DND-41 (cell line): ENCODE measurements around the gene FBXO41.

Source experiments
- ATAC-seq: fragments of 200-7000 bp; cut with Tn5 transposase; 3 replicates; pipeline ENCODE4 v1.9.1; 2021; ENCODE audit warnings: low read depth; ENCODE audit not compliant: insufficient read depth
- DNase-seq: peaks from one replicate; pipeline ENCODE4 v3.0.0-alpha.2; 2020
- H2AFZ ChIP-seq: 2 replicates; pipeline ENCODE4 v1.6.0; 2012; ENCODE audit warnings: low read depth, low read length
- H3K27ac ChIP-seq: 2 replicates; pipeline ENCODE4 v1.5.1; 2012; ENCODE audit warnings: low read length, inconsistent platforms
- H3K27me3 ChIP-seq: fragments of 200-600 bp; sonication (generic); 2 replicates; pipeline ENCODE4 v1.6.0; 2012; ENCODE audit warnings: low read length, mild to moderate bottlenecking, inconsistent platforms; ENCODE audit not compliant: insufficient read depth, poor library complexity
- H3K36me3 ChIP-seq: 2 replicates; pipeline ENCODE4 v1.5.1; 2012; ENCODE audit warnings: low read length, inconsistent platforms; ENCODE audit not compliant: insufficient read depth
- H3K4me1 ChIP-seq: 2 replicates; pipeline ENCODE4 v1.5.1; 2012; ENCODE audit warnings: mild to moderate bottlenecking, low read length; ENCODE audit not compliant: insufficient read depth
- H3K4me2 ChIP-seq: 2 replicates; pipeline ENCODE4 v1.6.0; 2012; ENCODE audit warnings: mild to moderate bottlenecking, moderate library complexity, low read length, inconsistent platforms; ENCODE audit not compliant: insufficient read depth
- H3K4me3 ChIP-seq, 2 experiments: fragments of 200-600 bp in 1 of 2; shearing (Covaris generic) in 1 of 2; 2 replicates each; pipeline ENCODE4 v1.5.1; 2012 to 2016; ENCODE audit warnings: inconsistent platforms in 2 of 2, low read length in 2 of 2, mild to moderate bottlenecking in 2 of 2, low read depth in 1 of 2, moderate library complexity in 1 of 2
- H3K79me2 ChIP-seq: 2 replicates; pipeline ENCODE4 v1.6.0; 2012; ENCODE audit warnings: low read length, inconsistent platforms; ENCODE audit not compliant: insufficient read depth
- H3K9ac ChIP-seq: 2 replicates; pipeline ENCODE4 v1.6.0; 2012; ENCODE audit warnings: low read depth, mild to moderate bottlenecking, inconsistent platforms, low read length, moderate library complexity
- H3K9me3 ChIP-seq: 2 replicates; pipeline ENCODE4 v1.5.1; 2012; ENCODE audit warnings: low read length, moderate library complexity, mild to moderate bottlenecking, inconsistent platforms; ENCODE audit not compliant: insufficient read depth, severe bottlenecking
- H4K20me1 ChIP-seq: 2 replicates; pipeline ENCODE4 v1.6.0; 2012; ENCODE audit warnings: low read length; ENCODE audit not compliant: insufficient read depth
- CTCF ChIP-seq: IDR thresholded peaks from 2 replicates; pipeline ENCODE4 v1.5.1; 2012; ENCODE audit warnings: borderline replicate concordance, low read length, moderate library complexity, mild to moderate bottlenecking; ENCODE audit not compliant: poor library complexity, severe bottlenecking; ENCODE audit errors: extremely low read depth
- EZH2 ChIP-seq: IDR thresholded peaks from 3 replicates; pipeline ENCODE4 v1.6.1; 2012; ENCODE audit warnings: borderline replicate concordance, low read depth, mild to moderate bottlenecking, moderate library complexity, low read length, inconsistent platforms; ENCODE audit not compliant: severe bottlenecking

FBXO41 gene

GRCh38 chr2:73284296-73285158, at the start of gene FBXO41:
Gene FBXO41, minus strand, starts transcription at chr2:73284478. Its CDS starts 14,848 bp downstream, at chr2:73269630.
- Histone ChIP-seq H3K4me2 (peak within 1 kb of the TSS; percentile 89), H3K9me3 (no peaks in the 10 kb centered on the region), H3K79me2 (peaks cover 46% of the 10 kb centered on the region), H4K20me1 (peaks cover 23% of the 10 kb centered on the region; the same call in 1 of the 2 replicates), H3K4me1 (peaks cover 40% of the 10 kb centered on the region), H3K27ac (peak within 1 kb of the TSS; percentile 92), H3K27me3 (no peaks in the 10 kb centered on the region), H3K36me3 (peaks cover 17% of the 10 kb centered on the region), H3K4me3 (peak within 1 kb of the TSS; percentile 68 to 70), H3K9ac (peak within 1 kb of the TSS; percentile 86), H2AFZ (peak within 1 kb of the TSS; percentile 93)
- ATAC-seq: peak; percentile 78
- DNase-seq: peak; percentile 95
- TF ChIP-seq CTCF: peak; percentile 16
- TF ChIP-seq EZH2: no peak

DNA sequence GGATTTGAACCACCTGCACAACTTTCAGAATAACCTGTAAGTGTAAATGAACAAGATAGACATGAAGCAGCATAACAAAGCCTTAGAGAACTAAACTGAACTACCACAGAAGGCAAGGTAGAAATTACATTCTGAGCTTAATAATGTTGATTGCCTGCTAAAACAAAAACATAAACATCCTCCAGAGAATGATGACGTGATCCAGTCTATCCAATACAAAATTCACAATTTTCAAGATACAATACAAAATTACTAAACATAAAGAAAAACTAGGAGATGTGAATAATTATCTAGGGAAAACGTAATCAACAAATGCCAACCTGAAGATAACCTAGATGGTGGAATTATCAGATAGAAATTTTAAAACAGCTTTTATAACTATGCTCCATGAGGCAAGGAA, 49.8 kb upstream of the FBXO41 start:
- ATAC-seq (no peak), DNase-seq (no peak)
- peaks cover 3% of the 10 kb centered on the region for H3K9me3 ChIP-seq
- H3K27me3 ChIP-seq: no peaks in the 10 kb centered on the region
- TF ChIP-seq EZH2: no peak
- no peak for TF ChIP-seq CTCF
- H4K20me1 ChIP-seq: no peaks in the 10 kb centered on the region
- no peaks in the 10 kb centered on the region for H3K36me3 ChIP-seq
- H3K4me1 ChIP-seq: peaks cover 17% of the 10 kb centered on the region
- H3K27ac ChIP-seq: no peak overlapping the region
- H3K4me3 ChIP-seq: no peak overlapping the region
- H3K9ac ChIP-seq: no peak overlapping the region
- no peak overlapping the region for H2AFZ ChIP-seq
- no peaks in the 10 kb centered on the region for H3K79me2 ChIP-seq
- no peak overlapping the region for H3K4me2 ChIP-seq

- Histone ChIP-seq H3K4me2 (no peak overlapping the region), H3K9ac (no peak overlapping the region)
- DNase-seq: peak; percentile 25
Observed at GRCh38 chr2:73333564-73333963, 49.3 kb upstream of the FBXO41 start.

More at GRCh38 chr2:73333564-73333963, 49.3 kb upstream of the FBXO41 start:
- peak; percentile 86 for ATAC-seq
- Histone ChIP-seq H3K4me1 (peaks cover 17% of the 10 kb centered on the region), H4K20me1 (no peaks in the 10 kb centered on the region), H3K79me2 (no peaks in the 10 kb centered on the region), H3K4me3 (no peak overlapping the region), H3K9me3 (peaks cover 3% of the 10 kb centered on the region), H3K36me3 (no peaks in the 10 kb centered on the region), H2AFZ (no peak overlapping the region), H3K27ac (no peak overlapping the region), H3K27me3 (no peaks in the 10 kb centered on the region)
- TF ChIP-seq CTCF (no peak), EZH2 (no peak)
